ENCODE results near the gene CHMP5. TPM values are rescaled to one million over a fixed set of nuclear protein-coding genes. Genes with fewer than 3 reads are reported as not detected.

The CHMP5 gene
- polyA plus RNA-seq, 1 of the 3 experiments (the other 2 are of a cell fraction): 88.3 TPM

DNA sequence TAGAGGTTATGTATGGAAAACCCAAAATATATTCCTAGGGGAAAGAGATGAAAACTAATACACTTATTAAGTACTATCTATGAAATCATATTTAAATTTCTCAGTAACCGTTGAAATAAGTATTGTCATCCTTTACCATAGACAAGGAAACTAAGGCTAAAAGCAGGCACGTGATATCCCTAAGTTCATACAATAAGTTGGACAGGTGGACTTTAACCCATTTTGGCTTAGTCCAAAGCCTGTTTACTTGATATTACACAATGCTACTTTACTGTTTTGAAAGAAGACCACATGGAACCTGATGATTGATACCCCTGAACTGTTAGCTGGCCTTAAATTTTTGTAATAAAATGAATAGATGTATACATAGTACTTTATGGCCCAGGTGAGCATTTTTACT lies 28.9 kb downstream of the CHMP5 start:
- H3K9me2 ChIP-seq: no peaks in the 10 kb centered on the region
- H3F3A ChIP-seq (replicated peaks; ENCODE audit: insufficient read depth): peaks cover 3% of the 10 kb centered on the region
- H3K4me3 ChIP-seq (ENCODE audit: low read depth in 2 of 2, low read length in 1 of 2): no peak overlapping the region
- peaks cover 4 to 15% of the 10 kb centered on the region in 2 experiments; a peak in 3 of 4 replicates for H3K4me1 ChIP-seq (ENCODE audit: control insufficient read depth in 1 of 2, insufficient read depth in 2 of 2, low read depth in 1 of 2, low read length in 1 of 2)
- H3K27me3 ChIP-seq (ENCODE audit: insufficient read depth): no peaks in the 10 kb centered on the region
- H3K36me3 ChIP-seq (replicated peaks in 1 of 2; ENCODE audit: control insufficient read depth in 1 of 2, insufficient read depth in 2 of 2, low read length in 1 of 2): peaks cover 57 to 67% of the 10 kb centered on the region in 2 experiments
- H3K9ac ChIP-seq: no peak overlapping the region
- no peak overlapping the region for H2AFZ ChIP-seq (ENCODE audit: low read depth)
- DNase-seq: no peak
- H3K79me2 ChIP-seq (ENCODE audit: insufficient read depth): peaks cover 84% of the 10 kb centered on the region
- no peak overlapping the region for H3K27ac ChIP-seq (ENCODE audit: low read depth in 2 of 2, low read length in 1 of 2)
- ChIA-PET CTCF (no interaction called here), POLR2A (no interaction called here)
- TF ChIP-seq FOSL2 (IDR thresholded peaks at IDR 0.05; ENCODE audit: borderline replicate concordance, low read depth) (no peak), NRF1 (IDR thresholded peaks at IDR 0.05; ENCODE audit: low read depth, low read length) (no peak), USF1 (IDR thresholded peaks at IDR 0.05; ENCODE audit: borderline replicate concordance, low read depth) (no peak), TAF1 (IDR thresholded peaks at IDR 0.05; ENCODE audit: borderline replicate concordance, low read depth, low read length) (no peak), YY1 (IDR thresholded peaks at IDR 0.05; ENCODE audit: low read depth) (no peak), SIN3A (IDR thresholded peaks at IDR 0.05; ENCODE audit: borderline replicate concordance, low read depth, low read length) (no peak), CHD2 (IDR thresholded peaks at IDR 0.05; ENCODE audit: low read length, partially characterized antibody) (no peak), PBX3 (IDR thresholded peaks at IDR 0.05) (no peak), JUND (IDR thresholded peaks at IDR 0.05) (no peak), RCOR1 (IDR thresholded peaks at IDR 0.05; ENCODE audit: low read length) (no peak), IRF3 (IDR thresholded peaks at IDR 0.05; ENCODE audit: low read depth, low read length) (no peak), MEF2A (IDR thresholded peaks at IDR 0.05; ENCODE audit: borderline replicate concordance, low read depth) (no peak), FOXJ3 (CRISPR knock-in tag; IDR thresholded peaks at IDR 0.05) (no peak), GATA2 (CRISPR knock-in tag; IDR thresholded peaks at IDR 0.05) (no peak)
- TF ChIP-seq, protein P1, sequence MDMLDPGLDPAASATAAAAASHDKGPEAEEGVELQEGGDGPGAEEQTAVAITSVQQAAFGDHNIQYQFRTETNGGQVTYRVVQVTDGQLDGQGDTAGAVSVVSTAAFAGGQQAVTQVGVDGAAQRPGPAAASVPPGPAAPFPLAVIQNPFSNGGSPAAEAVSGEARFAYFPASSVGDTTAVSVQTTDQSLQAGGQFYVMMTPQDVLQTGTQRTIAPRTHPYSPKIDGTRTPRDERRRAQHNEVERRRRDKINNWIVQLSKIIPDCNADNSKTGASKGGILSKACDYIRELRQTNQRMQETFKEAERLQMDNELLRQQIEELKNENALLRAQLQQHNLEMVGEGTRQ (IDR thresholded peaks at IDR 0.05; ENCODE audit: borderline replicate concordance, low read depth, low read length): no peak
- TF ChIP-seq, protein P2, sequence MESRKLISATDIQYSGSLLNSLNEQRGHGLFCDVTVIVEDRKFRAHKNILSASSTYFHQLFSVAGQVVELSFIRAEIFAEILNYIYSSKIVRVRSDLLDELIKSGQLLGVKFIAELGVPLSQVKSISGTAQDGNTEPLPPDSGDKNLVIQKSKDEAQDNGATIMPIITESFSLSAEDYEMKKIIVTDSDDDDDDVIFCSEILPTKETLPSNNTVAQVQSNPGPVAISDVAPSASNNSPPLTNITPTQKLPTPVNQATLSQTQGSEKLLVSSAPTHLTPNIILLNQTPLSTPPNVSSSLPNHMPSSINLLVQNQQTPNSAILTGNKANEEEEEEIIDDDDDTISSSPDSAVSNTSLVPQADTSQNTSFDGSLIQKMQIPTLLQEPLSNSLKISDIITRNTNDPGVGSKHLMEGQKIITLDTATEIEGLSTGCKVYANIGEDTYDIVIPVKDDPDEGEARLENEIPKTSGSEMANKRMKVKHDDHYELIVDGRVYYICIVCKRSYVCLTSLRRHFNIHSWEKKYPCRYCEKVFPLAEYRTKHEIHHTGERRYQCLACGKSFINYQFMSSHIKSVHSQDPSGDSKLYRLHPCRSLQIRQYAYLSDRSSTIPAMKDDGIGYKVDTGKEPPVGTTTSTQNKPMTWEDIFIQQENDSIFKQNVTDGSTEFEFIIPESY (IDR thresholded peaks at IDR 0.05; ENCODE audit: borderline replicate concordance, low read depth): no peak
- WGBS (ENCODE audit: low lambda C conversion rate): 96% methylated on average over 2 of the region's 2 CpGs
- H4K20me1 ChIP-seq (ENCODE audit: insufficient read depth): no peaks in the 10 kb centered on the region
- H3K4me2 ChIP-seq: no peak overlapping the region
- no peaks in the 10 kb centered on the region for H3K9me3 ChIP-seq

All from SK-N-SH (cell line).